MM.1S (cell line): ENCODE measurements around the gene MCF2L2.

ENCODE experiments used
- DNase-seq: peaks from one replicate; pipeline ENCODE4 v3.0.0-alpha.2; 2015
- H2AFZ ChIP-seq: fragments of 300-600 bp; sonication (generic); 2 replicates; pipeline ENCODE4 v1.6.0; 2016; ENCODE audit warnings: antibody characterized with exemption, low read length
- H3F3A ChIP-seq: fragments of 300-600 bp; sonication (generic); 2 replicates; pipeline ENCODE4 v1.6.1; 2016; ENCODE audit warnings: mild to moderate bottlenecking, antibody characterized with exemption, low read length, moderate library complexity, mixed read lengths; ENCODE audit not compliant: insufficient read depth
- H3K27ac ChIP-seq: fragments of 300-600 bp; sonication (generic); 2 replicates; pipeline ENCODE4 v1.5.1; 2016; ENCODE audit warnings: mild to moderate bottlenecking, low read length
- H3K27me3 ChIP-seq: fragments of 300-600 bp; sonication (generic); replicated peaks from 2 replicates; pipeline ENCODE4 v1.6.0; 2016; ENCODE audit warnings: low read length; ENCODE audit not compliant: insufficient read depth
- H3K36me3 ChIP-seq: fragments of 300-600 bp; sonication (generic); replicated peaks from 2 replicates; pipeline ENCODE4 v1.6.1; 2016; ENCODE audit warnings: mild to moderate bottlenecking, low read length, mixed read lengths; ENCODE audit not compliant: insufficient read depth
- H3K4me1 ChIP-seq: fragments of 300-600 bp; sonication (generic); 2 replicates; pipeline ENCODE4 v1.6.1; 2016; ENCODE audit warnings: low read length, mixed read lengths
- H3K4me2 ChIP-seq: fragments of 300-600 bp; sonication (generic); 2 replicates; pipeline ENCODE4 v1.6.0; 2016; ENCODE audit warnings: low read depth, low read length
- H3K4me3 ChIP-seq: fragments of 300-600 bp; sonication (generic); 2 replicates; pipeline ENCODE4 v1.5.1; 2016; ENCODE audit warnings: low read length, mixed read lengths
- H3K79me2 ChIP-seq: fragments of 300-600 bp; sonication (generic); 2 replicates; pipeline ENCODE4 v1.6.1; 2016; ENCODE audit warnings: mixed run types, low read length, mixed read lengths
- H3K9ac ChIP-seq: fragments of 300-600 bp; sonication (generic); 2 replicates; pipeline ENCODE4 v1.6.1; 2016; ENCODE audit warnings: low read length, mixed read lengths
- H3K9me2 ChIP-seq: fragments of 300-600 bp; sonication (generic); replicated peaks from 2 replicates; pipeline ENCODE4 v1.6.1; 2016; ENCODE audit warnings: mild to moderate bottlenecking, low read length, mixed read lengths; ENCODE audit not compliant: insufficient read depth
- H3K9me3 ChIP-seq: fragments of 300-600 bp; sonication (generic); replicated peaks from 2 replicates; pipeline ENCODE4 v1.6.1; 2016; ENCODE audit warnings: mild to moderate bottlenecking, low read length, mixed read lengths; ENCODE audit not compliant: insufficient read depth
- H4K20me1 ChIP-seq: fragments of 300-600 bp; sonication (generic); 2 replicates; pipeline ENCODE4 v1.6.1; 2016; ENCODE audit warnings: mild to moderate bottlenecking, low read length, moderate library complexity, mixed read lengths; ENCODE audit not compliant: insufficient read depth
- EZH2 ChIP-seq: fragments of 300-600 bp; sonication (generic); optimal IDR thresholded peaks from 2 replicates; pipeline ENCODE3; 2017; ENCODE audit warnings: low read depth, mild to moderate bottlenecking, antibody characterized with exemption, low read length, mixed read lengths
- EZH2phosphoT487 ChIP-seq: fragments of 300-600 bp; sonication (generic); IDR thresholded peaks from 2 replicates; pipeline ENCODE4 v1.6.1; 2018; ENCODE audit warnings: antibody characterized with exemption, low read length
- TF ChIP-seq, protein P1 (sequence below): fragments of 300-600 bp; sonication (generic); IDR thresholded peaks from 2 replicates; pipeline ENCODE4 v1.5.1; 2016; ENCODE audit warnings: antibody characterized with exemption, low read length, mixed read lengths

MCF2L2 gene

DNA sequence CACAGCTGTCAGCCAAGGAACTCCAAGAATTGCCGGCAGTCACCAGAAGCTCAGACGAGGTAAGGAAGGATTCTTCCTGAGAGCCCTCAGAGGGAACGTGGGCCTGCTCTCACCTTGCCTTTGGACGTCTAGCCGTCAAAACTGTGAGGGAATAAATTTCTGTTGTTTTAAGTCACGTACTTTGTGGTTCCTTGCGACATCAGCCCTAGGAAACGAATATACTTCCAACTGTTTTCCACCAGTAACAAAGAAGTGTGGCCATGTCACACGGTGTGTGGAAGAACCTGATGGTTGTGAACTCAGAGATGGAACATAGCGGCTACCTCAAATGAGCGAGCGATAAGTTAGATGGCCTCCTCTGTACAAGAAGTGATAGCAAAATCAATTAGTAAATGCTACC, 216.3 kb downstream of the MCF2L2 start:
- Histone ChIP-seq H3K79me2 (no peaks in the 10 kb centered on the region), H3K27me3 (no peaks in the 10 kb centered on the region), H3K4me2 (no peak overlapping the region), H3K27ac (no peak overlapping the region), H3F3A (no peaks in the 10 kb centered on the region), H3K9me2 (no peaks in the 10 kb centered on the region), H3K4me1 (no peaks in the 10 kb centered on the region), H4K20me1 (no peaks in the 10 kb centered on the region), H3K36me3 (no peaks in the 10 kb centered on the region), H2AFZ (no peak overlapping the region), H3K9ac (no peak overlapping the region), H3K9me3 (no peaks in the 10 kb centered on the region), H3K4me3 (no peak overlapping the region)
- DNase-seq: no peak
- TF ChIP-seq, protein P1, sequence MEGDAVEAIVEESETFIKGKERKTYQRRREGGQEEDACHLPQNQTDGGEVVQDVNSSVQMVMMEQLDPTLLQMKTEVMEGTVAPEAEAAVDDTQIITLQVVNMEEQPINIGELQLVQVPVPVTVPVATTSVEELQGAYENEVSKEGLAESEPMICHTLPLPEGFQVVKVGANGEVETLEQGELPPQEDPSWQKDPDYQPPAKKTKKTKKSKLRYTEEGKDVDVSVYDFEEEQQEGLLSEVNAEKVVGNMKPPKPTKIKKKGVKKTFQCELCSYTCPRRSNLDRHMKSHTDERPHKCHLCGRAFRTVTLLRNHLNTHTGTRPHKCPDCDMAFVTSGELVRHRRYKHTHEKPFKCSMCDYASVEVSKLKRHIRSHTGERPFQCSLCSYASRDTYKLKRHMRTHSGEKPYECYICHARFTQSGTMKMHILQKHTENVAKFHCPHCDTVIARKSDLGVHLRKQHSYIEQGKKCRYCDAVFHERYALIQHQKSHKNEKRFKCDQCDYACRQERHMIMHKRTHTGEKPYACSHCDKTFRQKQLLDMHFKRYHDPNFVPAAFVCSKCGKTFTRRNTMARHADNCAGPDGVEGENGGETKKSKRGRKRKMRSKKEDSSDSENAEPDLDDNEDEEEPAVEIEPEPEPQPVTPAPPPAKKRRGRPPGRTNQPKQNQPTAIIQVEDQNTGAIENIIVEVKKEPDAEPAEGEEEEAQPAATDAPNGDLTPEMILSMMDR: no peak
- TF ChIP-seq EZH2phosphoT487 (no peak), EZH2 (no peak)

DNA sequence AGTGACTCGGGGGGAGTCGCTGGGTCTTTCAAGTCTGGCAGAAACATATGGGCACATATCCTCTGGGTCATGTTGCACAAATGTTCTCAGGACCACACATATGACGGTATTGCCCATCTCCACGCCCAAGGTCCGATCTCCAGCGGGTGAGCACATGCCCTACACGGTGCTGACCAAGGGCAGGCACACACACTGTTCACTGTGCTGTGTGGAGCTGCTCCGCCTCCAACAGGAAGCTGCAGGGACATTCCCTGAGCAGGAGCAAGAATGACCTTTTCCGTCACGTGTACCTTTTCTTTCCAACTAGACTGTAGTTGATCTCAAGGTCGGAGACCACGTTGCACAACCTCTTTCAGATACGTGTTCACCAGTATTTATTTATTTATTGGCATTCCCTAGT, 217.1 kb downstream of the MCF2L2 start:
- Histone ChIP-seq H3K9ac (no peak overlapping the region), H2AFZ (no peak overlapping the region), H3K4me3 (no peak overlapping the region), H3K27me3 (no peaks in the 10 kb centered on the region), H3K9me2 (no peaks in the 10 kb centered on the region), H3K9me3 (no peaks in the 10 kb centered on the region), H3F3A (no peaks in the 10 kb centered on the region), H3K4me1 (no peaks in the 10 kb centered on the region), H3K36me3 (no peaks in the 10 kb centered on the region), H3K27ac (no peak overlapping the region), H3K4me2 (no peak overlapping the region), H4K20me1 (no peaks in the 10 kb centered on the region), H3K79me2 (no peaks in the 10 kb centered on the region)
- no peak for DNase-seq
- no peak for TF ChIP-seq EZH2
- TF ChIP-seq EZH2phosphoT487: no peak
- TF ChIP-seq, protein P1: no peak

DNA sequence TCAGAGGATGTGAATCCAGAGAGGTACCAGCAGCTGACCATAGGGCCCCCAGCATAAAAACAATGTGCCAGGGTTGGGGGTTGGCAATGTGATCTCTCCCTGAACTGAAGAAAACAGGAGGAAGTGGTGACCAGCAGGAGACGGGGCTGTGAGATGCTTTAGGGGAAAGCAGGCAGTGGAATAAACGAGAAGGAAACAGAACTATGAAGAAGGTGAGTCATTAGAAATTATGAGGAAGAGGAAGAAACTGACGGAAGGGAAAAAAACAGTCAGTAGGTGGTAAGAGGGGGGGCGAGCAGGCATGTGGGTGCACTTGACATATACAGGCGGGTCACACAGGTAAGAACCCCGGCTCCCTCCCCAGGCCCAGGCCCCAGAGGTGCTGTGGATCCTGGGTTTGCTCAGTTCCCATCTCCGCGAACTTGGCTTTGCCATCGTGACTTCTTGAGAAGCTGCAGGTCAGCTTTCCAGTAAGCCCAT, 217.5 kb downstream of the MCF2L2 start:
- Histone ChIP-seq H3K27ac (no peak overlapping the region), H3K36me3 (no peaks in the 10 kb centered on the region), H3F3A (no peaks in the 10 kb centered on the region), H3K4me1 (no peaks in the 10 kb centered on the region), H3K4me2 (no peak overlapping the region), H3K9me3 (no peaks in the 10 kb centered on the region), H2AFZ (no peak overlapping the region), H3K9me2 (no peaks in the 10 kb centered on the region), H3K79me2 (no peaks in the 10 kb centered on the region), H4K20me1 (no peaks in the 10 kb centered on the region), H3K9ac (no peak overlapping the region), H3K4me3 (no peak overlapping the region), H3K27me3 (no peaks in the 10 kb centered on the region)
- TF ChIP-seq EZH2phosphoT487 (no peak), EZH2 (no peak)
- TF ChIP-seq, protein P1: no peak
- no peak for DNase-seq
